ENCODE results near the gene CNTNAP2.
"Not testable (repeated sequence)": the region's sequence is repeated elsewhere in the genome, so short reads cannot be mapped to it uniquely, and the experiment has no call there.

Gene CNTNAP2

DNA sequence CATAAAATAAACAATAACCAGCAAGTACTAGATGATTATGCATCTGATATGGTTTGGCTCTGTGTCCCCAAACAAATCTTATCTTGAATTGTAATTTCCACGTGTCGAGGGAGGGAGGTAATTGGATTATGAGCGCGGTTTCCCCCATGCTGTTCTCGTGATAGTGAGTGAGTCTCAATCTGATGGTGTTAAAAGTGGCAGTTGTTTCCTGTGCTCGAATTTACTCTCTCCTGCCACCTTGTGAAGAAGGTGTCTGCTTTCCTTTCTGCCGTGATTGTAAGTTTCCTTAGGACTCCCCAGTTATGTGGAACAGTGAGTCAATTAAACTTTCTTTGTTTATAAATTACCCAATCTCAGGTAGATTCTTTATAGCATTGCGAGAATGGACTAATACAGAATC is 15.1 kb downstream of the CNTNAP2 start:
- Histone ChIP-seq H3K27me3 (no peaks in the 10 kb centered on the region), H3K4me3 (no peak overlapping the region), H3K36me3 (no peaks in the 10 kb centered on the region), H4K20me1 (no peaks in the 10 kb centered on the region), H3K9me3 (replicated peaks in 1 of 11) (peaks cover 0 to 6% (median 0%) of the 10 kb centered on the region in 11 experiments; a peak in 1 of 22 replicates), H3K4me2 (no peak overlapping the region), H3K27ac (no peak overlapping the region), H3K9ac (no peak overlapping the region), H3K4me1 (no peaks in the 10 kb centered on the region)
- TF ChIP-seq Cebpa-rat (IDR thresholded peaks at IDR 0.05): no peak

DNA sequence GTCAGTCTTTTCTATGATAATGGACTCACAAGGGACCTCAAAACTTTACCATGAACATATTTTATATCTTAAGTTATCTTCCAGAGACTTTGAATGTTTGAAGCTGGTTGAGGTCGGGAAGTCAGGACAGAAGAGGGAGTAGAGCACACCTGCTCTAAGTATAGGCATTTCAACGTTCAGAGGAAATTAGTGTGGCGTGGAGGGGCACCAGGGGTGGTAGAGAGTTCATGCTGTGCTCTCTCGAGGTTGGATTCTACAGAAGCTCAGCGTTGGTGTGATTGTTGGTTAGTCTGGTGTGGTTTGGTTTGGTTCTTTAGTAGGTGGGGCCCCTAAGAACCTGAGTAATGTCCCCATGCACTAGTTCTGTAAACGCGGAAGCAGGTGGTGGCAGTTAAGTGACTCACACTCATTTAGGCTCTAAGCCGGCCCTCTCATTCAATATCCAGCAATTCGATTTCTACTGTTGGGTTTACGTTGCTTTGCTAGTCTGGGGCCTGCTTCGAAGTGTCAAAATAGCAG is 19.8 kb downstream of the CNTNAP2 start:
- no peaks in the 10 kb centered on the region for H3K4me1 ChIP-seq
- H3K27me3 ChIP-seq: no peaks in the 10 kb centered on the region
- H4K20me1 ChIP-seq: no peaks in the 10 kb centered on the region
- peaks cover 0 to 6% (median 0%) of the 10 kb centered on the region in 11 experiments; a peak in 1 of 22 replicates for H3K9me3 ChIP-seq (replicated peaks in 1 of 11)
- H3K4me3 ChIP-seq: no peak overlapping the region
- H3K27ac ChIP-seq: no peak overlapping the region
- H3K9ac ChIP-seq: no peak overlapping the region
- H3K4me2 ChIP-seq: no peak overlapping the region
- no peaks in the 10 kb centered on the region for H3K36me3 ChIP-seq
- TF ChIP-seq Cebpa-rat (IDR thresholded peaks at IDR 0.05): no peak

DNA sequence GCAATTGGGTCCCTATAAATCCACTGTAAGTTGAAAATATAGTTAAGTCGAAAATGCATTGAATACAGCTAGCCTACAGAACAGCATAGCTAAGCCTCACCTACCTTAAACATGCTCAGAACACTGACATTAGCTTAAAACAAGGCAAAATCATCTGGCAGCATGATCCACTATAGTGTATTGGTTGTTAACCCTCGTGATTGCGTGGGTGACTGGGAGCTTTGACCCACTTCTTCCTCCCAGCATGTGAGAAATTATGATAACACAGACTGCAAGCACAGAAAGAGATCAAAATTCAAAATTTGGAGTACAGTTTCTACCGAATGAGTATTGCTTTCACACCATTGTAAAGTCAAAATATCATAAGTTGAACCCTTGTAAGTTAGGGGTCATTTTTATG is 22.3 kb downstream of the CNTNAP2 start:
- Histone ChIP-seq H3K4me3 (no peak overlapping the region), H3K36me3 (no peaks in the 10 kb centered on the region), H3K9ac (no peak overlapping the region), H3K27ac (no peak overlapping the region), H3K4me2 (no peak overlapping the region), H3K27me3 (no peaks in the 10 kb centered on the region), H3K9me3 (replicated peaks in 1 of 11) (no peaks in the 10 kb centered on the region), H3K4me1 (no peaks in the 10 kb centered on the region), H4K20me1 (no peaks in the 10 kb centered on the region)
- no peak for TF ChIP-seq Cebpa-rat (IDR thresholded peaks at IDR 0.05)

DNA sequence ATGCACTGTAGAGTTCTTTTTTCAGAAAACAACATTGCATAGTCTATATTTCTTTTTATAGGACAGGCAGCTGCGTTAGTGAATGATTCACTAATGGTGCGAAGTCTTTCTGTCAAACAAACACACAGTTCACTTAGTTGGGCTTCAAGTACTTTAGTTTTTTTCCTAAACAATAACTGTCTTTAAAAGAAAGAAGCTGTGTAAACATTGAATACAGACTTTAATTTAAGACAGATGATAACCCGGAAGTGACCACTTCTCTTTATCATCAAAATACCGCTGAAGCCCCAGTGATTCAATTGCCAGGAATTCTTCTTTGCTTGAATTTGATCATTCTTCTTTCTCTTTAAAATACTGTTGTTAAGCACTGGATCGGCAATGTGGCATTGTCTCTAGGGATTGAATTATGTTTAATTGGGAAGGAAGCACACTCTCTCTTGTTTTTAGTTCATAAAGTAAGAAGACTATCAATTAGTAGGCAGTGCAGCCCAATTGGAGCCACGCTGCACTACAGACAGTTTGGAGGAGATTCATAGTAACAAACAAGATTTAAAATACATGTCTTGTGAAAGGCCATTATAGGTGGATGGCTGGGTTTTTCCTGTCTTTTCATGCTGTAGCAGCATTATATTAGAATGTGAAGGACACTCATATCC is 30.4 kb downstream of the CNTNAP2 start:
- peaks cover 0 to 5% (median 0%) of the 10 kb centered on the region in 10 experiments; a peak in 1 of 20 replicates for H3K4me1 ChIP-seq
- no peak overlapping the region for H3K4me3 ChIP-seq
- H3K9ac ChIP-seq: no peak overlapping the region
- peaks cover 0 to 6% (median 0%) of the 10 kb centered on the region in 11 experiments; a peak in 3 of 22 replicates for H3K9me3 ChIP-seq (replicated peaks in 1 of 11)
- H3K4me2 ChIP-seq: no peak overlapping the region
- no peaks in the 10 kb centered on the region for H3K27me3 ChIP-seq
- TF ChIP-seq Cebpa-rat (IDR thresholded peaks at IDR 0.05): no peak
- H3K36me3 ChIP-seq: no peaks in the 10 kb centered on the region
- no peaks in the 10 kb centered on the region for H4K20me1 ChIP-seq
- no peak overlapping the region for H3K27ac ChIP-seq

DNA sequence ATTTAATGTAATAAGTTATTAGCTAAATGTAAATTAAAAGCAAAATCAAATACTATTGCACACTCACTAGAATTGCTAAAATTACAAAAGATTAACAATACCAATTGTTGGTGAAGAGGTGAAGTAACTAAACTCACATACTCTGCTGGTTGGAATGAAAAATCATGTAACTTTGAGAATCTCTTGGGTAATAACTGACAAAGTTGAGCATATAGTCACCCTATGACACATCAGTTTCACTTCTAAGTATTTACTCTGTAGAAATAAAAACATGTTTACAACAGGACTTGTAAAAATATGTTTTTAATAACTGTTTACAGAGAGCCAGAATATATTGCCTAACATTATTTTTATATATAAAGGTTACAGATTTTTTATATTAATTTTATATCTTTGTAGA is 33.6 kb downstream of the CNTNAP2 start:
- Histone ChIP-seq H3K9me3 (replicated peaks in 1 of 11) (peaks cover 0 to 6% (median 0%) of the 10 kb centered on the region in 11 experiments; a peak in 3 of 22 replicates), H3K4me2 (no peak overlapping the region), H4K20me1 (no peaks in the 10 kb centered on the region), H3K4me3 (no peak overlapping the region), H3K27ac (peak overlapping the region in 3 of 11 experiments; percentile 33 to 60 (median 38); a peak in 3 of 22 replicates), H3K9ac (peak overlapping the region in 1 of 11 experiments; percentile 8; a peak in 1 of 22 replicates), H3K27me3 (no peaks in the 10 kb centered on the region), H3K4me1 (peaks cover 0 to 5% (median 0%) of the 10 kb centered on the region in 10 experiments; a peak in 1 of 20 replicates), H3K36me3 (no peaks in the 10 kb centered on the region)
- no peak for TF ChIP-seq Cebpa-rat (IDR thresholded peaks at IDR 0.05)

- no peak for TF ChIP-seq Cebpa-rat (IDR thresholded peaks at IDR 0.05)
- H3K4me3 ChIP-seq: no peak overlapping the region
- no peaks in the 10 kb centered on the region for H3K27me3 ChIP-seq
Measured at GRCh38 chr7:146172112-146172511, 55.5 kb downstream of the CNTNAP2 start.

DNA sequence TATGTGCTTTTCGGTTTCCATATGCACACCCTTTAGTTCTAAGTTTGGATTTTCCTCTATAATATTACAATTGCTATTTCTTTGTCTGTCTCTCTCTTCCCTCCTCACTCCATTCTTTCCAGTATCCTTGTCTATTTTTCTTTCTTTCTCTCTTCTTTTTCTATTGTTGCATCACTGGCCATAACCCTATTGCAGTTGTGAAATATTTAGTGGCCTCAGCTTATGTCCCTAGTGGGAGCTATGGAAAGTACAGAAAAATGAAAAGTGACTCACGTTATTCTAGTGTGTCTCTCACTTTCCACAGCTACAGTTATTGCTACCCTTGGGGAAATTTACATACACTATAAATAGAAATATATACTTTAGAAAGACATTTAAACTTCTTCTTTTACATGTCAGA is 59.1 kb downstream of the CNTNAP2 start:
- no peak overlapping the region for H3K27ac ChIP-seq
- no peak; a peak in 1 of 22 replicates for TF ChIP-seq Cebpa-rat (IDR thresholded peaks at IDR 0.05)
- no peak overlapping the region for H3K9ac ChIP-seq
- H3K36me3 ChIP-seq: no peaks in the 10 kb centered on the region
- no peak overlapping the region for H3K4me2 ChIP-seq
- H4K20me1 ChIP-seq: no peaks in the 10 kb centered on the region
- no peaks in the 10 kb centered on the region for H3K9me3 ChIP-seq (replicated peaks in 1 of 11)
- no peaks in the 10 kb centered on the region for H3K4me1 ChIP-seq
- no peak overlapping the region for H3K4me3 ChIP-seq
- no peaks in the 10 kb centered on the region for H3K27me3 ChIP-seq

More at GRCh38 chr7:146172112-146172511, 55.5 kb downstream of the CNTNAP2 start:
- H4K20me1 ChIP-seq: no peaks in the 10 kb centered on the region
- no peaks in the 10 kb centered on the region for H3K9me3 ChIP-seq (replicated peaks in 1 of 11)
- H3K4me1 ChIP-seq: no peaks in the 10 kb centered on the region
- no peaks in the 10 kb centered on the region for H3K36me3 ChIP-seq
- H3K27ac ChIP-seq: no peak overlapping the region
- H3K9ac ChIP-seq: no peak overlapping the region
- no peak overlapping the region for H3K4me2 ChIP-seq

DNA sequence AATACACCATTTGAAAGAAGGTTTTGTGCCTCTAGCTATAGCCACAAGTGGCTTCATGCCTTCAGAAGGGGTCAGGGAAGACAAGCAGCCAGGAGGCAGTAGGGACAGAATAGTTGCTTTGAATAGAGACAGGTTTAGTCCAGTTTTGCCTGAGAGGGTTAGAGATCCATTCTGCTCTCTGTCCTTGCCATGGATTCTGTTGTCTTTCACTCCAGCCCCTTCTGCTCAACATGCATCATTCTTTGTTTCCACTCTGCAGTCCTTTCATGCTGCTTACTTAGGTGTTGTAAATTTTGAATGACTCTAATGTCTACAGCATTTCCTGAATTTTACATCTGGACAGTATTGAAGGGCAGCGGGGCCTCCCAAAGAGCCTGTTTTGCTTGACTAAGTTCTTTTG is 60.3 kb downstream of the CNTNAP2 start:
- no peaks in the 10 kb centered on the region for H3K27me3 ChIP-seq
- H3K36me3 ChIP-seq: no peaks in the 10 kb centered on the region
- no peaks in the 10 kb centered on the region for H3K4me1 ChIP-seq
- no peak overlapping the region for H3K4me2 ChIP-seq
- no peak overlapping the region for H3K4me3 ChIP-seq
- no peak overlapping the region for H3K27ac ChIP-seq
- H3K9ac ChIP-seq: no peak overlapping the region
- no peak for TF ChIP-seq Cebpa-rat (IDR thresholded peaks at IDR 0.05)
- no peaks in the 10 kb centered on the region for H4K20me1 ChIP-seq
- no peaks in the 10 kb centered on the region for H3K9me3 ChIP-seq (replicated peaks in 1 of 11)

GRCh38 chr7:146177301-146177700 is 60.7 kb downstream of the CNTNAP2 start:
- Histone ChIP-seq H3K36me3 (no peaks in the 10 kb centered on the region), H3K27ac (no peak overlapping the region), H3K4me2 (no peak overlapping the region), H3K4me1 (no peaks in the 10 kb centered on the region), H3K9ac (no peak overlapping the region), H4K20me1 (no peaks in the 10 kb centered on the region), H3K4me3 (no peak overlapping the region), H3K27me3 (no peaks in the 10 kb centered on the region), H3K9me3 (replicated peaks in 1 of 11) (no peaks in the 10 kb centered on the region)
- TF ChIP-seq Cebpa-rat (IDR thresholded peaks at IDR 0.05): no peak

DNA sequence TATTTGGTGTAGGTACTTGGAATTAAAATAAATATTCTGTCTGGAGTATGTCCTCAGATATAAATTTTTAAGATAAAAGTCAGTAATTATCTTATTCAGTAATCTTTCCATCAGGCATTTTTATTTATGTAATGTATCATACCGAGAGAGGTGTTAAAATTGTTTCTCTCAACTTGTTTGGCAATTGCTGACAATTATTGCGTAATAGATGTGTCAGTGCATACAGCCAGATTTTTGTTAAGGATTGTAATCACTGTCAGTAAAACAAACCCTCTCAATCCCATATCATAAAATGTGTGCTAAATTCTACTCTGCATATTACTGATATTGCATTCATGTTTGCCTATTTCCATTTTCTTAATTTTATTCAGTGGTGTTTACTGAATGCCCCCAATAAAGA is 69.2 kb downstream of the CNTNAP2 start:
- no peak overlapping the region for H3K4me3 ChIP-seq
- no peaks in the 10 kb centered on the region for H3K27me3 ChIP-seq
- no peaks in the 10 kb centered on the region; a peak in 1 of 22 replicates for H3K36me3 ChIP-seq
- no peaks in the 10 kb centered on the region for H4K20me1 ChIP-seq
- H3K4me2 ChIP-seq: no peak overlapping the region
- no peak overlapping the region for H3K27ac ChIP-seq
- no peaks in the 10 kb centered on the region for H3K4me1 ChIP-seq
- H3K9me3 ChIP-seq (replicated peaks in 1 of 11): peaks cover 8 to 15% (median 10%) of the 10 kb centered on the region in 11 experiments
- H3K9ac ChIP-seq: no peak overlapping the region
- TF ChIP-seq Cebpa-rat (IDR thresholded peaks at IDR 0.05): peak in 5 of 11 experiments; percentile 61 to 97 (median 67); a peak in 8 of 22 replicates

GRCh38 chr7:146191428-146191827 is 74.8 kb downstream of the CNTNAP2 start:
- peaks cover 26 to 41% (median 36%) of the 10 kb centered on the region in 11 experiments for H3K9me3 ChIP-seq (replicated peaks in 1 of 11)
- not testable (repeated sequence) for H3K4me2 ChIP-seq, H3K36me3 ChIP-seq, H3K27me3 ChIP-seq, H3K9ac ChIP-seq, H3K4me3 ChIP-seq, H3K27ac ChIP-seq, H3K4me1 ChIP-seq, H4K20me1 ChIP-seq

Measured in BLaER1 treated with 17β-estradiol and CSF1 and Interleukin-3, amounts not matched to agents 10 nM and 100 nM (cell line).